Activated CD8-positive, alpha-beta memory T cell treated with anti-CD3 and anti-CD28 coated beads, Interleukin-2, amount 50 U/mL, for 1 hour (primary cell): Measurements from ENCODE around the gene DPM3.
"Not testable (repeated sequence)": the region's sequence is repeated elsewhere in the genome, so short reads cannot be mapped to it uniquely, and the experiment has no call there.

Source experiments
- DNase-seq: peaks from one replicate; pipeline ENCODE4 v3.0.0-alpha.2; 2020; ENCODE audit errors: extremely low read depth

The DPM3 gene

DNA sequence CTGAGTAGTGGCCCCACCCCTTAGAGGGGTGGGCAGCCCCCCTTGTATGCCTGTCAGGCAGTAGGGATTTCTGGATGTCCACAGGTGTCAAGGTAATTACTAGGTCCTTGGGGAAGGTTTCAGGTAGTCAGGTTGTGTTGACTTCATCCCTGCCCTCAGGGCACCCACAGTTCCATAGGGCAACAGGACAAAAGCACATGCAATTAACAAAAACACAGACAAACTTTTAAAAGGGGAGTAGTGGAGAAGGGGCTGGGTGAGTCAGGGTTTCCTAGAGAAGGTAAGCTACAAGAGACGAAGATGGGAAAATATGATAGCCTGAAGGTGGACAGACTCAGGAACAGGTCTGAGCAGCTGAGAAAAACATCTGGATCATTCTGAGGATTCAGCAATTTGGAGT is 18.7 kb upstream of the DPM3 start:
- no peak for DNase-seq

DNA sequence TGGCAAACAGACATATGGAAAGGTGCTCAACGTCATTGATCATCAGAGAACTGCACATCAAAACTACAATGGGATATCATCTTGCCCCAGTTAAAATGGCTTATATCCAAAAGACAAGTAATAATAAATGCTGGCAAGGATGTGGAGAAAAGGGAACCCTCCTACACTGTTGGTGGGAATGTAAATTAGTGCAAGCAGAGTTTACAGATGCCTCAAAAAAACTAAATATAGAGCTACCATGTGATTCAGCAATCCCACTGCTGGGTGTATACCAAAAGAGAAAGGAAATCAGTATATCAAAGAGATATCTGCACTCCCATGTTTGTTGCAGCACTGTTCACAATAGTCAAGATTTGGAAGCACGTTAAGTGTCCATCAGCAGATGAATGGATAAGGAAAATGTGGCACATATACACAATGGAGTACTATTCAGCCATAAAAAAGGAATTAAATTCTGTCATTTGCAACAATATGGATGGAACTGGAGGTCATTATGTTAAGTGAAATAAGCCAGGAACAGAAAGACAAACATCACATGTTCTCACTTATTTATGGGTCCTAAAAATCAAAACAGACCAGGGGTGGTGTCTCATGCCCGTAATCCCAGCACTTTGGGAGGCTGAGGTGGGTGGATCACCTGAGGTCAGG is 15.8 kb upstream of the DPM3 start:
- DNase-seq: not testable (repeated sequence)

DNA sequence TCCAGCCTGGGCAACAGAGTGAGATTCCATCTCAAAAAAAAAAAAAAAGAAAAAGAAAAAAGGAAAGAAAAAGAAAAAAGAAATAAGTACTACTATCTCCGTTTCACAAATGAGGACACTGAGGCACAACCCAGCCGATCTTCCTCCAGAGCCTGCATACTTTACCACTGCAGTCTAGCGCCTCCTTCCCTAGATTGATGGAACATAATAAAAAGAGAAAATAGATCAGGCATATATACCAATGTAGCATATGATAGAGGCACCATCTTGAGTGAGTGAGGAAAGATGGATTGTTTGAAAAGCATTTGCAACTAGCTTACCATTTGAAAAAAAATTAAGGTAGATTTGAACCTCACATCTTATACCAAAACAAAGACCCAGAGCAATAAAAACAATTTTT is 5.2 kb upstream of the DPM3 start:
- no peak for DNase-seq

DNA sequence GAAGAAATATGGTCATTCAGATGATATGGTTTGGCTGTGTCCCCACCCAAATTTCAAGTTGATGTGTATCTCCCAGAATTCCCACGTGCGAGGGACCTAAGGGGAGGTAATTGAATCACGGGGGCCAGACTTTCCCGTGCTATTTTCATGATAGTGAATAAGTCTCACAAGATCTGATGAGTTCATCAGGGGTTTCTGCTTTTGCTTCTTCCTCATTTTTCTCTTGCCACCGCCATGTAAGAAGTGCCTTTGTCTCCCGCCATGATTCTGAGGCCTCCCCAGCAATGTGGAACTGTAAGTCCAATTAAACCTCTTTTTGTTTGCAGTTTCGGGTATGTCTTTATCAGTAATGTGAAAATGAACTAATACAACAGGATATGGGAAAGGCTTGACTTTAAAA is 1.4 kb upstream of the DPM3 start:
- DNase-seq: no peak

DNA sequence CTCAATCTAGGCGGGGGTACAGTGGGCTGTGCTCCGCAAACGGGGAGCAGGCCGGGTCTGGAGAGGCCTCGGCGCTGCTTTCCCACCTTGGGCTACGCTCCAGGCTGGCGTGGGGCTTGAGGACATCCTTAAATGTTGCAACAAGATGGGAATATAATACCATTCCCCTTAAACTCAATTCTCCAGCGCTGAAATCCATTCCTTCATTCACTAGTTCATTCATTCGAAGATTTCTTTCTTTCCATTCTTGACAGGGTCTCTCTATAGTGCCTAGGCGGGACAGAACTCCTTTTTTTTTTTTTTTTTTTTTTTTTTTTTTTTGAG is 261 bp upstream of the DPM3 start:
- DNase-seq: no peak

DNA sequence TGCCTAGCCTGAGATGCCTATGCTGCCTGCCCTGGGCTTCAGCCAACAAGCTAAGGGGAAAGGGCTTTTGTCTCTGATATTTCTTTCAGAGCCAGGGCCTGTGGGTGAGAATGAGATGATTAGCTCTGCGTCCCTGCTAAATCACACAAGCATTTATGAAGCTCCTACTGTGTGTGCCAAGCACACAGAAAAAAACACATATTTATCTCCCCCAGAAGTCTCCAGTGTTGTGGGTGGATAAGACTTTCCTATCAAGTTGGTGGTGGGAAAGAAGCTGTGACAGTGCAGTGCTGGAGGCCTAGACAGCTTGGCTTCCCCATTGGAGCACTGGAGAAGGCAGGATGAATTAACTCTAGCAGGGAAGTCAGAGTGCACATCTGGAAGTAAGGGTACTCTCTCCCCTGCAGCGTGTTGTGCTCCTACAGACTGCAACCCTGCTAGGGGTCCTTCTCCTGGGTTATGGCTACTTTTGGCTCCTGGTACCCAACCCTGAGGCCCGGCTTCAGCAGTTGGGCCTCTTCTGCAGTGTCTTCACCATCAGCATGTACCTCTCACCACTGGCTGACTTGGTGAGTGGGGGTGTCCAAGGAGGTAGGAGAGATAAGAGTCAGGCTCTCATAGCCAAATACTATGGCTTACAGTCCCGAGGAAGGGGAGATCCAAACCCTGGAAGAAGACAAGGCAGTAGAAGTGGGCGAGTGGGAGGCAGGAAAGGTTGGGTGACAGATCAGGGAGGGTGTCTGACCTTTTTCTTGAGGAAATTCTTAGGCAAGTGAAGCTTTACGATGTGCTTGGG is 3.0 kb downstream of the DPM3 start:
- DNase-seq: no peak

DNA sequence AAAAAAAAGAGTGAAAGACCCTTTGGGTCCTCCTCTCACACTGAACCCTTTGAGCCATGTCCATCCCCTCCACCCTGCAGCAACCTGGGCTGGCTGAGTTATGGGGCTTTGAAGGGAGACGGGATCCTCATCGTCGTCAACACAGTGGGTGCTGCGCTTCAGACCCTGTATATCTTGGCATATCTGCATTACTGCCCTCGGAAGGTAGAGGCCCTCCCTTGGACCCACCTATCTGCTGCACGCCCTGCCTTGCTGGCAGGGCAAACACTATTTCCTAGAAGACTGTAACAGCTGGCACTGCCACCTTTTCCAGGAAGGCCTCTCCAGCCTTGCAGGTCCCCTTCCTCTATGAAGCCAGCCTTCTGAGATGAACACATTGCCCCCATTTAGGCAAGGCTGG is 3.6 kb downstream of the DPM3 start:
- no peak for DNase-seq

DNA sequence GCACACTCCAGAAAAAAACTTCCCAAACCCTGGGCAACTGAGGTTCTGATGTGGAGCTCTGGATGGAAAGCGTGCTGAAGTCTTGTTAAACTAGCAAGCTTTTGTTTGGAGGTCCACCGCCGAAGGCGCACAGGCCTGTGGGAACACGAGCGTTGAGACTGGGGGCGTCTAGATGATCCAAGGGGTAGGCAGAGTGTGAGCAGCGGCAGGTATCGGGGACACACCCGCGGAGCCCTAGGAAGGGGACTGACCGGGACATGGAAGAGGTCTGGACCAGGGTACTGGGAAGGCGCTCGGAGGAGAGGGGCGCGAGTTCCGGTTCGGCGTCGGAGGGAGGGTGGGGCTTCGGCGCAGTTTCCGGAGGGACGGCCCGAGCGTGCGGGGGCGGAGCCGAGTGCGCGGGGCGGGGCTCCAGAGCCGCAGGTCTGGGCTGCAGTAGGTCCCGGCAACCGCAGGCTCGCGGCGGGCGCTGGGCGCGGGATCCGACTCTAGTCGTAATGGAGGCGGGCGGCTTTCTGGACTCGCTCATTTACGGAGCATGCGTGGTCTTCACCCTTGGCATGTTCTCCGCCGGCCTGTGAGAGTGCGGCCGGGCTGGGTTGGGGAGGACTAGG is 4.8 kb downstream of the DPM3 start, which contains the start of gene SLC50A1:
Gene SLC50A1 (plus strand): TSS at position 438 of the 614 bp plus-strand sequence. CDS start 60 bp downstream, at position 498.
- DNase-seq: peak; percentile 68

DNA sequence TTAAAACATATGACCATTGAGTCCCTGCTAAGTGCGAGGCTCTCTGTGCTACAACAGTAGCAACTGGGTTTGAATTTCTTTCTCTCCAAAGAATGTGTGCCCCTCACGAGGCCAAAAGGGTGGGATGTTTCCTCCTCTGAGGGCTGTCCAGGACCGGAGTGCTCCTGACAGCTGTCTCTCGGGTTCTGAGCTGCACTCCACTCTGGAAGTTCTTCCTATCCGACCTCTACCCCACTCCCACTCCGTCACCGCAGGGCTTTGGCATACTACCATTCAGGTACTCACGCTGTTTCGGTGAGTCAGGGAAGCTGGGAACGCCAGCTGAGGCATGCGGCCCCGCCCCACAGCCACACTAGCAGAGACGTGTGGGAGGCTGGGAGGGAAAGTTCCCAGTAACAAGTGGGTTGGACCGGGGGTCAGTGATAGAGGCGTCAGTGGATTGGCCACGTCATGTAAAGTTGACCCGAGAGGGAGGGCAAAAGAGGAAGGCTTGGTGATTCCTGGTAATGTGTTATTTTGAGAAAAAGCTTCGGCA is 5.4 kb downstream of the DPM3 start:
- DNase-seq: no peak

DNA sequence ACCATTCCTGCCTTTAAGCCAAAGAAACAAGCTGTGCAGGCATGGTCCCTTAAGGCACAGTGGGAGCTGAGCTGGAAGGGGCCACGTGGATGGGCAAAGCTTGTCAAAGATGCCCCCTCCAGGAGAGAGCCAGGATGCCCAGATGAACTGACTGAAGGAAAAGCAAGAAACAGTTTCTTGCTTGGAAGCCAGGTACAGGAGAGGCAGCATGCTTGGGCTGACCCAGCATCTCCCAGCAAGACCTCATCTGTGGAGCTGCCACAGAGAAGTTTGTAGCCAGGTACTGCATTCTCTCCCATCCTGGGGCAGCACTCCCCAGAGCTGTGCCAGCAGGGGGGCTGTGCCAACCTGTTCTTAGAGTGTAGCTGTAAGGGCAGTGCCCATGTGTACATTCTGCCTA is 6.0 kb downstream of the DPM3 start:
- DNase-seq: no peak

DNA sequence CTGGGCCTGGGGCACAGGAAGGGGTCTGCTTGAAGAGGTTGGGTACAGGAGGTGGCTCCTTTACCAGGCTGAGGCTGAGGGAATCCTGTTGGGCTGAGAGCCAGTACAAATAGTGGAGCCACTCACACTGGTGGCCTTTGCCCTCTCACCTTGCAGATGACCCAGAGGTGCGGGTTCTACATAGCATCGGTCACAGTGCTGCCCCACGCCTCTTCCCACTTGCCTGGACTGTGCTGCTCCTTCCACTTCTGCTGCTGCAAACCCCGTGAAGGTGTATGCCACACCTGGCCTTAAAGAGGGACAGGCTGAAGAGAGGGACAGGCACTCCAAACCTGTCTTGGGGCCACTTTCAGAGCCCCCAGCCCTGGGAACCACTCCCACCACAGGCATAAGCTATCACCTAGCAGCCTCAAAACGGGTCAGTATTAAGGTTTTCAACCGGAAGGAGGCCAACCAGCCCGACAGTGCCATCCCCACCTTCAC is 6.5 kb downstream of the DPM3 start:
- DNase-seq: no peak

DNA sequence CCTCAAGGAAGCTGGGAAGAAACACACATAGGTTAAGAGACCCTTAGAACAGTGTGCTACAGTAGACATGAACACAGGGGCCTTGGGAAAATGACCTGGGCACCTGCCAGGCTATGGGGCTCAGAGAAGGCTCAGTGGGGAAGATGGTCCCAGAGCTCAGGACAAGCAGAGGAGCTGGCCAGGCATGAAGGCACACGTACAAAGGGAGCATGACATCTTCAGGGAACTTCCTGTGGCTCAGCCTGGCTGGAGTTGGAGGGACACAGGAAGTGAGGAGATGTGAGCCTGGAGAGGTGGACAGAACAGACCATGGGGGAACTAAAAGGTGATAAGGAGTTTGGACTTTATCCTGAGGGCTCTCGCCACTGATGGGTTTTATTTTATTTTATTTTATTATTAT is 8.5 kb downstream of the DPM3 start:
- no peak for DNase-seq

DNA sequence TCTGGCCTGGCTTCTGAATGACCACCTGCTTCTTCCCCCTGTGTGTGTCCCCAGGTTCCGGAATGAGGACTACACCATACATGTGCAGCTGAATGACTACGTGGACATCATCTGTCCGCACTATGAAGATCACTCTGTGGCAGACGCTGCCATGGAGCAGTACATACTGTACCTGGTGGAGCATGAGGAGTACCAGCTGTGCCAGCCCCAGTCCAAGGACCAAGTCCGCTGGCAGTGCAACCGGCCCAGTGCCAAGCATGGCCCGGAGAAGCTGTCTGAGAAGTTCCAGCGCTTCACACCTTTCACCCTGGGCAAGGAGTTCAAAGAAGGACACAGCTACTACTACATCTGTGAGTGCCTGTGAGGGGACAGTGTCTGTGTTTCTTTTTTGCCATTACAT is 9.0 kb downstream of the DPM3 start:
- DNase-seq: no peak

DNA sequence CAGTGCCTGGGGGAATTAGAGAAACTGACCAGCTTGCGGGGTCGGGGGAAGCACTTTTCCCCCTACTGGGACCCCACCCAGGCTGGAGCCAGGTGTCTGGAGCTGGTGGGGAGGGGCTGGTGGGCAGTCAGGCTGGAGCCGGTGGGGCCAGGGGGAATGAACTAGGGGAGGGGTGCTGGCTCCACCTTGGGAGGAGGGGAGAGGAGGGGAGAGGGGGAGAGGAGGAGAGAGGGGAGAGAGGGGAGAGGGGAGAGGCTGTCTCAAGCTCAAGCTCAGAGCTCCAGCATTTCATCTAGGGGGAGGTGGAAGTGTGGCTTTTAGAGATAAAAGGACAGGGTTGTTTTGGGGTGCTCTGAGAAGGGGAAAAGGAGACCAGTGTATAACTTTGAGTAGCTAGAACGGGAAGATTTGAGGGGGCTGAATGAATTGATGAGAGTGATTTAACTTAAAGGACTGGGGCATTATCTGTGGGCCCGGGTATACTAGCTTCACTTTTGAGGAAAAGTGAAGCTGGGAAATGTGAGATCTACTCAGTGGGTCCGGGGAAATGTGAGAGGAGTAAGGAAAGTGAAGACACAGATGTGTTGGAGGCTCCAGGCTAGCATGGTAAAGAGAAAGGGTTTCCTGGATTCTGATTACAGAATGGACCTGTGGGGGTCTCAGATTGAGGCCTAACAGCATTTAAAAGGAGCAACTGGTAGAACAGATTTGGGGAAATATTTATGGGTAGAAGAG is 9.9 kb downstream of the DPM3 start:
- no peak for DNase-seq

DNA sequence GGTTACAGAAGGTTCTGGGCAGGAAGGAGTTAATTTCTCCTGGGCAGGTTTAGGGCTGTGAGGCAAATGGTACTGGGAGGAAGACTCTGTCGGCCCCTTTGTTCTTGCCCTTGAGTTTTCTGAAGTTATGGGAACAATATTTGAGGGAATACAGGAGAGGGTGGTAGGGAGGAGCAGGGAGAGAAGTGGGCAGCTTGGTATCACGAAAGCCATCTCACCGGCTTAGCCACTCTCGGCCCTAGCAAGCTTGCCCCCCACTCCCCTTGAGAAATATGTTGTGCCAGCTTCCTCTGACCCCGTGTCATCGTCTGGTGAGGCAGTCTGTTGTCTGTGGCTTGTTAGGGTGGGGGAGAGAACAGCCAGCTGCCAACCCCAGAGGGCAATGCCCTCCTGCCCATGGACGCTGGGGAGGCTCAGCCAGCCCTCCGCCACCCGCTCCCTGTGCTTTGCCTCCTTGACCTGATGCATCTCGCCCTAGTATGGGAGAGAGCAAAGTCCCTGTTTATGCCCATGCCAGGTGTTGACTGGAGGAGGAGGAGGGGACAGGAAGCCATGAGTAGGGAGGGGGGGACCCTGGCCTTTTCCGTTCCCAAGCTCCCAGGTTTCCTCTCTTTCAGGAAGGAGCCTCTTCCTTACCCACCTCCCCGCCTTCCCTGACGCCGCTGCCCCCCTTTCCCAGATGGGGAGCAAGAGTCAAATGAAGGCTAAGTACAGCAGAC is 11.4 kb downstream of the DPM3 start:
- DNase-seq: no peak

DNA sequence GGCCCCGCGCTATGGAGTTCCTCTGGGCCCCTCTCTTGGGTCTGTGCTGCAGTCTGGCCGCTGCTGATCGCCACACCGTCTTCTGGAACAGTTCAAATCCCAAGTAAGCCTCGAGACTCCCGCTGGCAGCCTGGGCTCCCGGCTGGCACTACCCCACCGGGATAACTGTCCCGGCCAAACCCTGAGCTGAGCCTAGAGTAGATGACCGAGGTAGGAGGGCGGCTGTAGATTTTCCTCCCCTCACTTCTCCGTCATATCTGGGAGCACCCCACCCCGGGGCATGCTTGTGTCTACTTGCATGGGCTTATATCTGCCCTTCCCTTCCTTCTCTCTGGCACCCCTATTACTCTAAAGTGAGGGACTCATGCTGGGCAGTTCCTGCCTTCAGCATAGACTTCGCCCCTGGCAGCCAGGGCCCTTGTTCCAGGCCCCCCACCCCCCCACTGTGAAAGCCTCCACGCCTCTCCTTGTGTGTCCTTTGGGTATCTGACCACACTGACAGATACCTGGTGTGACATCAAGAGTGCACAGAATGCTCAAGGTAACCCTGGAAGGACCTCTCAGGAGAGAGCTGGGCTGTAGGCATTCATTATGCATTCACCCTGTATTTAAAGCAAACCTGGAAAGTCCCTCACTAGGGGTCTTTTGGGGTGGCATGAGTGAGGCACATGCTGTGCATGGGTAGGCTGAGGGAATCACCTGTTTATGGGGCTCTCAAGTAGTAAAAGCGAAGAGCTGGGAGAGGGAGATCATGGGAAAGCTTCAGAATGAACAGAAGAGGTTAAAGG is 12.2 kb downstream of the DPM3 start:
- no peak for DNase-seq

DNA sequence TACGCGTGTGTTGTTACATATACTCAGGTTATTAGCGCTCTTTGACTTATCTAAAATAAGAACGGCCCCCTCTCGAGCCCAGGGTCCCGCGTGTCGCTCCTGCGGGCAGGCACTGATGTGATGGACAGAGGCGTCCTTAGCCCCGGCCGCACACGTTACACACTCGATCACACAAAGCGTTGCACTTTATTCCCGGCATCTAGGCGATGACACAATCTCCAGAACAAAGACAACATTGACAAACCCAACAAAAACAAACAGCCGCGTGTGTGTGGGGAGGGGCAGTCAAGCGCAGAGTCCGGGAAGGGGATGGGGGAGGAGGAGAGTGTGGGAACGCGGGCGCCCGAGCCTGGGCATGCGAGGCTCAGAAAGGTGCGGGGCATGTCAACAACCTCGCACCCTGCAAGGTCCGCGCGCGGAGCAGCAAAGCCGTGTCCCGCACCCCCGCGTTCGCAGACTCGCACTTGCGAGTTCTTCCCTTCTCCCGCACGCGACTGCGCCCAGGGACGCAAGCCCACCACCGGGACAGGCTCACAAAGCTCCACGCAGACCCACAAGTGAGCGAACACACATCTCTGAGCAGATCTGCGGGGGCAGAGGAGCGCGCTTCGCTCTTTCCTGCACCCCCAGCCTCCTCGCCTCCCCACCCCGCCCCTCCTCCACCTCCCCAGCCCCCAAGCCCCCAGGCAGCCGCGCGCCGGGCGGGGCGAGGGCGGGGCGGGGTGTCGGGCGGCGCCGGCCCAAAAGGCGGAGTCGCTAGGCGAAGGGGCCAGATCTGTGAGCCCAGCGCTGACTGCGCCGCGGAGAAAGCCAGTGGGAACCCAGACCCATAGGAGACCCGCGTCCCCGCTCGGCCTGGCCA is 13.0 kb downstream of the DPM3 start, which contains the start of gene EFNA1:
Gene EFNA1 (plus strand): TSS at position 772 of the 862 bp plus-strand sequence. CDS start 102 bp downstream, outside the sequence.
- DNase-seq: no peak

DNA sequence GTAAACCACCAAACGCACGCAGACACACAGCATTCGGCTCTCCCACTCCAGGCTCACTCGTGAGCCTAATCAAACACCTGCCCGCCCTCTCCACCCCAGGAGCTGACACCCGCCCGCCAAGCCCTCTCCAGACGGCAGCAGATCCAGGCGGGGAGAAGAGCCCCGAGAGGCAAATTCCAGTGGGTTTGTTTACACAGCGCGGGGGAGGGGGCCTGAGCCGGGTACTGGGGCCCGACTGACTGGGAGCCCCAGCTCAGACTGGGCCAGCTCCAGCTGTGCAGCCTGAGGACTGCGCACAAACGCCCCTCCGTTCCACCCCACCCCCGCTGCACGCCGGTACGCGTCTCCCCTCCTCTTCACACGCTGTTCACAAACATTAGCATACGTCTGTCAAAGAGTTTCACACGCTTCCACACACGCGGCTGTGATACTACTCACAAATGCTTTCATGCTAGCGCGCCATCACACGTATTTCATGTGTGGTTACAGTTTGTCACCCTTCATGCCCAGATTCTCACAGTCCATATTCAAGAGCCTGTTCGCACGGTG is 13.7 kb downstream of the DPM3 start:
- no peak for DNase-seq

DNA sequence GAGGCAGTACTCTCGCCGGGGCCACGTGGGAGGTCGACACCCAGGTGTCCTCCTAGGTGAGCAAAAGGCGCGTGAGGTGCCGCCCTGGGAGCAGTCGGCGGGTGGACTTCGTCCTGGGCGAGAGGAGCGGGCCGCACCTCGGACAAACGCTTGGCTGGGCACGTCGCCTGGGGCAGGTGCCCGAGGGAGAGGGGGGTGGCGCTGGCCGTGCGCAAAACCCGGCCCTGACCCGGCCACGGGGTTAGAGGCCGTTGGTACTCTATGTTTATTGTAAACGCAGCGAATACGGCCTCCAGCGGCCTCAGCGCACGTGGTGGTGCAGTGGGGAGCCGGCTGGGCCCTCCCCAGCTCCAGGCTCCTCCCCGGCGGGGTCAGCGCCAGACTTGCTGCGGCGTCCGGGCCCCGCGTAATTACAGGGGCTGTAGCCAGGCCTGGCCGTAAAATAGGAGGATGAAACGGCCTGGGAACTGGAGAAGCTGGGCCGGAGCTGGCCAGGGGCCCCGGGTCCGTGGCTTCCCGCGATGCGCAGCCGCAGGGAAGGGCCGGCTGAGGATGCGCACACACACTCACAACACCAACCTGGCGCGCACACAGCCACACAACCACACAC is 14.3 kb downstream of the DPM3 start:
- DNase-seq: no peak
